ENCODE data around the gene MBD1.
A peak's percentile ranks its signal among the peaks of the same experiment; 100 is the strongest.

The MBD1 gene

GRCh38 chr18:50285631-50286321 lies 4.5 kb upstream of the MBD1 start:
- peak overlapping the region; percentile 91 for H3K27ac ChIP-seq
- DNase-seq (ENCODE audit: low spot score), result no peak
- CTCF ChIA-PET, result interaction anchor here (0.6 kb wide), 1 partner anchor 886 kb away, joined by 7 read pairs; no protein-coding TSS in a partner anchor
- no peak for TF ChIP-seq CTCF (conservative IDR thresholded peaks at IDR 0.05; ENCODE audit: low read depth)
- POLR2A ChIA-PET (ENCODE audit: low non-redundant PET), result no interaction called here

- ChIA-PET CTCF (no interaction called here), POLR2A (ENCODE audit: low non-redundant PET) (no interaction called here)
Observed at GRCh38 chr18:50285071-50285470, 3.7 kb upstream of the MBD1 start.

DNA sequence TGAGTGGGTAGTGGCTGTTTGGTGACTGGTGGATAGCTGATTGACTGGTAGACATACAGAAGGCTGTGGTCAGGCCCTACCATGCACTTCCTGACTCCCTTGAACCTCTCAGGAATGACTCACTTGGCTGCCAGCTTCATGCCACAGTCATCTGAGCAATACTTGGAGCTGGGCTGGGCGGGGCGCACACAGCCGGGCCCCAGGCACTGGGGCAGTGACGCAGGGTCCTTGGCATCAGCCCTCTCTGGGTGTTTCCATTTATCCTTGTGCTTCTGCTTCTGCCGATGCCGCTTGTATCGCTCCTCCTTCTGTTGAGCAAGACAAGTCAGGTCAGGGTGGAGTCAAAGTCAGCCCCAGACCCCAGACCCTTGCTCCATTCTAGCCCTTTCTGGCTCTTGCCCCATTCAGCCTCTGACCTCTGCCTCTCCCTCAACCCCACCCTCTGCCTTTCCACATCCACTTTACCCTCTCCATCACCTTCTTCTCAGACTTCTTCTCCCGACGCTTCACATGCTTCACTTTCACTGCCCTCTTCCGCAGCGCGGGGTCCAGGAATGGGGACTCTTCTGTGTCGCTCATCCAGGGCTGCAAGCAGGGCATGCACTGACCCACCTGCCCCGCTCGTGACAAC lies 3.0 kb upstream of the MBD1 start:
- peak overlapping the region; percentile 91 for H3K27ac ChIP-seq
- TF ChIP-seq CTCF (conservative IDR thresholded peaks at IDR 0.05; ENCODE audit: low read depth), result no peak
- ChIA-PET POLR2A (ENCODE audit: low non-redundant PET) (no interaction called here), CTCF (no interaction called here)
- DNase-seq (ENCODE audit: low spot score), result peak; percentile 58

More at GRCh38 chr18:50285071-50285470, 3.7 kb upstream of the MBD1 start:
- TF ChIP-seq CTCF (conservative IDR thresholded peaks at IDR 0.05; ENCODE audit: low read depth), result no peak
- DNase-seq (ENCODE audit: low spot score), result no peak
- H3K27ac ChIP-seq, result peak overlapping the region; percentile 91

- ChIA-PET CTCF (no interaction called here), POLR2A (ENCODE audit: low non-redundant PET) (no interaction called here)
- peak overlapping the region; percentile 91 for H3K27ac ChIP-seq
- DNase-seq (ENCODE audit: low spot score), result no peak
- no peak for TF ChIP-seq CTCF (conservative IDR thresholded peaks at IDR 0.05; ENCODE audit: low read depth)
Observed at GRCh38 chr18:50283469-50284209, 2.3 kb upstream of the MBD1 start.

GRCh38 chr18:50282521-50283335 lies 1.4 kb upstream of the MBD1 start:
- no peak for DNase-seq (ENCODE audit: low spot score)
- POLR2A ChIA-PET (ENCODE audit: low non-redundant PET), result no interaction called here
- TF ChIP-seq CTCF (conservative IDR thresholded peaks at IDR 0.05; ENCODE audit: low read depth), result no peak
- CTCF ChIA-PET, result no interaction called here
- H3K27ac ChIP-seq, result peak overlapping the region; percentile 91

- DNase-seq (ENCODE audit: low spot score), result no peak
- CTCF ChIA-PET, result no interaction called here
- TF ChIP-seq CTCF (conservative IDR thresholded peaks at IDR 0.05; ENCODE audit: low read depth), result no peak
- POLR2A ChIA-PET (ENCODE audit: low non-redundant PET), result no interaction called here
- peak overlapping the region; percentile 91 for H3K27ac ChIP-seq
Observed at GRCh38 chr18:50281972-50282520, 723 bp upstream of the MBD1 start.

All from RWPE1 (cell line).